Esophagus muscularis mucosa (tissue), 3 donors: ENCODE results near the gene STRADA.

Source experiments
- CTCF ChIP-seq, 3 experiments: fragments of 200-600 bp in 2 of 3; fragments of 450-650 bp in 1 of 3; sonication (generic) in 2 of 3; IDR thresholded peaks; one replicate each; pipeline ENCODE4 v1.5.1; 2017 to 2019; ENCODE audit warnings: antibody characterized with exemption in 3 of 3, mild to moderate bottlenecking in 2 of 3, moderate library complexity in 1 of 3
- POLR2A ChIP-seq: fragments of 450-650 bp; IDR thresholded peaks from one replicate; pipeline ENCODE4 v1.6.1; 2017; ENCODE audit warnings: antibody characterized with exemption, moderate library complexity, mild to moderate bottlenecking, low read depth
- POLR2AphosphoS5 ChIP-seq, 2 donors: sonication (generic); formaldehyde crosslinking; IDR thresholded peaks; one replicate each; pipeline ENCODE4 v1.6.1; 2017; ENCODE audit warnings: antibody characterized with exemption in 2 of 2

- TF ChIP-seq POLR2AphosphoS5 (IDR thresholded peaks at IDR 0.05) (no peak), POLR2A (no peak), CTCF (IDR thresholded peaks at IDR 0.05) (no peak)
Observed at GRCh38 chr17:63689479-63689878, 52.1 kb downstream of the STRADA start.
